Umbilical cord (tissue), 2 donors: ENCODE measurements around the gene TMEM253. TPM values are rescaled to one million over a fixed set of nuclear protein-coding genes. Genes with fewer than 3 reads are reported as not detected.
A peak's percentile ranks its signal among the peaks of the same experiment; 100 is the strongest.

Experiments
- DNase-seq: peaks from one replicate; pipeline ENCODE4 v3.0.0-alpha.2; 2015; ENCODE audit warnings: low spot score
- total RNA-seq: library from RNA; depleted of rRNA; stranded (reverse); fragments of >200 nt; gene quantifications from one replicate; pipeline ENCODE4 v1.2.3, GENCODE V29; 2014; ENCODE audit warnings: low replicate concordance; ENCODE audit not compliant: insufficient read depth

Gene TMEM253
- not detected for total RNA-seq

GRCh38 chr14:21100931-21101330, at the start of gene TMEM253:
TSS of gene TMEM253 (plus strand) at chr14:21101066. CDS start at chr14:21101344, 278 bp downstream.
- DNase-seq, result no peak

DNA sequence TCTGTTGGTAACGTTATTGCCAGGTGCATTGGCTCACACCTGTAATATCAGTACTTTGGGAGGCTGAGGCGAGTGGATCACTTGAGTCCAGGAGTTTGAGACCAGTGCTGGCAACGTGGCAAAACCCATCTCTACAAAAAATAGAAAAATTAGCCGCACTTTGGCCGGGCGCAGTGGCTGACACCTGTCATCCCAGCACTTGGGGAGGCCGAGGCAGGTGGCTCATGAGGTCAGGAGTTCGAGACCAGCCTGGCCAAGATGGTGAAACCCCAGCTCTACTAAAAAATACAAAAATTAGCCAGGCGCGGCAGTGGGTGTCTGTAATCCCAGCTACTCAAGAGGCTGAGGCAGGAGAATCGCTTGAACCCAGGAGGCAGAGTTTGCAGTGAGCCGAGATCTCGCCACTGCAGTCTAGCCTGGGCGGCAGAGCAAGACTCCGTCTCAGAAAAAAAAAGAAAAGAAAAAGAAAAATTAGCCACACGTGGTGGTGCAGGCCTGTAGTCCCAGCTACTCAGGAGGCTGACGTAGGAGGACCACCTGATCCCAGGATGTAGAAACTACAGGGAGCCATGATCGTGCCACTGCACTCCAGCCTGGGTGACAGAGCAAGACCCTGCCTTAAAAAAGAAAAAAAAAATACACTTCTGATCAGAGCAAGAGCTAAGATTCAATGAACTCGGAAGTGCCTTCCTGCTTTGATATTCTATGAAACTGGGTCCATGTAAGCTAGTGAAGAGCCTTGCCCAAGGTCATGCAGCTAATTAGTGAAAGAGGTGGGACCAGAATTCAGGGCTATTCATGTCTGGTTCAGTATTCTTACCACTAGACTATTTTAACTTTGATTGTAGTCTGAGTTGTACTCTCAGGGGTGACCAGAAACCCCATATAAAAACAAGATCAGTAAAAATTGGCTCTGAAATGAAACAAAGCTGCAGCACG, 47.4 kb upstream of the TMEM253 start:
- DNase-seq, result no peak

DNA sequence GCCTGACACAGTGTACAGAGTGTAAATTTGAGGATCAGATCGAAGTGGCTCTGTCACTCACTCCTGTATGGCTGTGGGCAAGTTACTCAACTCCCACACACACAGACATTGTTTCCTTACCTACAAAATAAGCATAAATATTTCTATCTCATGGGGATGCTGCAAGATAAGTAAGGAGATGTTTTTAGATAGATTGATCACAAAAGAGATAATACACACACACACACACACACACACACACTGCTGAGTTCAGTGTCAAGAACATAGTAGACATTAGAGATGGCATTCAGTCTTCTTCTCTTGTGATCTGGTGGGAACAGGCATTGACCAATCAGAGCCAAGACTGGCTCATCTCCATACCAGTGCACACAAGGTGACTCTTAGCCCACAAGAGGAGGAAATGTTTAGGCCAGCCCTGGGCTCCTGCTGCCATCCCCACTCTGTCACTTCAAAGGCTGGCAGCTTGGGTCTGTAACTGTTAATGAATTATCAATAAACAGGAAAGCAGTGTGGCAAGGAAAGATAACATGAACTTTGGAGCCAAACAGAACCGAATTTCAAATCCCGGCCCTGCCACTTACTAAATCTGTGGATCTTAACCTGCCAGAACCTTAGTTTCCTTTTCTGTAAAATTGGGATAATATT, 46.6 kb upstream of the TMEM253 start:
- no peak for DNase-seq

DNA sequence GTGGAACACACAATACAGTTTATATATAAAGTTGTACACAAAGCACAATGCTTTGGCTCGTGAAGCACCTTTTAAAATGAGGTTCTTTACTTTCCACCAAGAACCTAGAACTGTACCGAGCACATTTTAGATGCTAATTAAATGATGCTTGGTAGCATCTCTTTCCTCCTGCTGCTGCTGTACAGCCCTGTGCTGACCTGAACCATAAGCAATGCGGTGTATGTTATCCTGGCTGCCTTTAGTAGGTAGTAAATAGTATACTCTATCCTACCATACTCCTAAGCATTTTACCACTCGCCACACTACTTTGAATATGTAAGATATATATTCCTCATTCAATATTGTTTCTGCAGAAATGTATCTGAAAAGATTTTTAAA, 46.1 kb upstream of the TMEM253 start:
- no peak for DNase-seq

DNA sequence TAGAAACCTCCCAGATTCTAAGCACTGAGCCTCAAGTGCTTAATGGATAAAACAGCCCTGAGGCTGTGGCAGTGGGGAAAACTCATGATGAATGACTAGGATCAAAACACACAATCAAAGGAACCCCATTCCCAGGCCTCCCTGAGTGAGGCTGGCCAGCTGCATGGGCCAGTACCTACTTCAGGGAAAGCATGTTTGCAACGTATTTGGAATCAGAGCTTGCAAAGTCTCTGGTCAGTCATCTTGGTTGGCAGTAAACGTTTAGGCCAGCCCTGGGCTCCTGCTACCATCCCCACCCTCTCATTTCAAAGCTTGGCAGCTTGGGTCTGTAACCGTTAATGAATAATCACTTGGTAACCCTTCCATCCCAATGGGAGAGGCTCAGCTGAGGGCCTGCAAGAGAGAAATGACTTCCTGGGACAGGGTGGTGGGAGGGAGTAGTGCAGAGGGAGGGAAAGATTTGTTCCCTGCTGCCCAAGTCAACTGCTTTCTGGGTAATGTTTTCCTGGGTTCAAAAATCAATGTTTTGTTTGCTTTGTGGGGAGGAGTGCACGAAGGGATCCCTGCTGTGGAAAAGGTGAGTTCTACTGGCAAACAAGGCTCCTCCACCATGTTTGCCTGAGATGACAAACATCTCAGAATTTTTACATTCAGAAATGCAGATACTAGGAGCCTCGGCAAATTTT, 45.3 kb upstream of the TMEM253 start:
- peak; percentile 65 for DNase-seq

GRCh38 chr14:21056520-21057163, 44.2 kb upstream of the TMEM253 start:
- no peak for DNase-seq

DNA sequence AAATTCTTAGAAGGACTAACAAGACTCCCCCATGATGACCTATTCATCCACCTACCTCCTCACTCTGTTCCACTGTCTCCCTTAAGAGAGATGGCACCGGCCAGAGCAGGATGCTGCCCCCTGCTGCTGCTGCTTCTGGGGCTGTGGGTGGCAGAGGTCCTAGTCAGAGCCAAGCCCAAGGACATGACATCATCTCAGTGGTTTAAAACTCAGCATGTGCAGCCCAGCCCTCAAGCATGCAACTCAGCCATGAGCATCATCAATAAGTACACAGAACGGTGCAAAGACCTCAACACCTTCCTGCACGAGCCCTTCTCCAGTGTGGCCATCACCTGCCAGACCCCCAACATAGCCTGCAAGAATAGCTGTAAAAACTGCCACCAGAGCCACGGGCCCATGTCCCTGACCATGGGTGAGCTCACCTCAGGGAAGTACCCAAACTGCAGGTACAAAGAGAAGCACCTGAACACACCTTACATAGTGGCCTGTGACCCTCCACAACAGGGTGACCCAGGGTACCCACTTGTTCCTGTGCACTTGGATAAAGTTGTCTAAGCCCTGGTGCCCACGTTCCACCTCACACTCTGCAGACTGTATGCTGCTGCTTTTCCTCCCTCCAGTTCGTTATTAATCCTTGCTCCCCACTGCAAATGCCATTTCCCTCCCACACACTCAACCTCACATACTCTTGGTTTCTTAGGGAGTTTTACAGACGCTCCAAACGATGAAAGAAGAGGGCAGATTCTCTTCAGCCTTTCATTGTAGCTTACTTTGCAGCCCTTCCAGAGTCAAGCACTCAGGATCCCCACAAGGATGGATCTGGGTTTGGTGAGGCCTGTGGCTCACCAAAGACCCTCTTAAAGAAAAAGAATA, 42.8 kb upstream of the TMEM253 start, which contains the start of gene RNASE8:
Gene RNASE8 (plus strand): TSS at position 20 of the 873 bp plus-strand sequence. CDS start 71 bp downstream, at position 91.
- no peak for DNase-seq

DNA sequence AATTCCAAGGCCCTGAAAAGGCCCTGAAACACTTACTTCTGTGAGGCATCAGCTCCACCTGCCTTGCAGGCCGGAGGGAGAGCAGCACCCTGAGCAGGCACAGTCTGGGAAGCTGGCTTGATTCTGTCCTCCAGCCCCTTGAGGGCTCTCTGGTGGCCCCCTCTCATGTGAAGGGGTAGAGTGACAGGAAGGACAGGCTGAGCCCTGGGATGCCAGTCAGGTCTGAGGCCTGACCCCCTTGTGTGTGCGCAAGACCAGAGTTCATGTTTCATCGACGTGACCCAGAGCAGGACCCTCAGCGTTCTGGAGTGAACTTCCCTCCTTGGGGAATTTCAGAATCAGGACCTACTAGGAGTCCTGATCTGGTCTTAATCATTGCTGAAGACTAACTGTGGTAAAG, 42.0 kb upstream of the TMEM253 start:
- no peak for DNase-seq

- no peak for DNase-seq
Observed at GRCh38 chr14:21059842-21060613, 40.8 kb upstream of the TMEM253 start.

DNA sequence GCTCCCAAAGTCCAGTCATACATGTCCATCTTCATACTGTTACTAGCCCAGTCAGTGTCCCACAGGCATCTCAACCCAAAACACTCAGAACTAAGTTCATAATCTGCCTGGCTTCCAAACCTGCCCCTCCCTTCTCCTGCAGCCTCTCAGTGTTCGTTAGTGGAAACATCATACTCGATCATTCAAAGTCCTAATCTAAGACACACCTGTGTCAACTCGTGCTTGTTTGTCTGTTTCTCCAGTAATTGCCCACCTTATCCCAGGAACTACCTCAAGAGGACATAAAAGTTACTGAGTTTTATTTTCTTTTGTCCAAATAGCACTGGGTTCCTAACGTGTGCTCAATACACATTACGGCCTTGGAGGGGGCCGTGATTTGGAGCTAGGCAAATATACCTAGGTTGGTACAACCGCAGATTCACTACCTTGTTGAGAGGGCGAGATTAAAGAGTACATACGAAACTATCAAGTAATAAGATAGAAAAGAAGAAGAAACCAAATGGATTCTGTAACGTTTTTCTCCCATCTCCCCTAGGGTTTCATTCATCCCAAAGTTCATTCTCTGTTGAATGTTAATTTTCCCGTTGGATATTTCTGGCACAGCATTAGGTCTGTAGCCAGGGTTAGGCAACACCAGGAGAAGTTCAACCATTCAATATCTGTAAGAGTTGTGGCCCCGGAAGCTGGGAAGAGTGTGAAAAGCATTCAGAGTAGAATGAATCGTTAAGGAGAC, 40.1 kb upstream of the TMEM253 start:
- no peak for DNase-seq

GRCh38 chr14:21061347-21061668, 39.6 kb upstream of the TMEM253 start:
- DNase-seq, result no peak

- DNase-seq, result peak; percentile 56
Observed at GRCh38 chr14:21063479-21063878, 37.4 kb upstream of the TMEM253 start.

GRCh38 chr14:21066882-21067502, 33.9 kb upstream of the TMEM253 start:
- no peak for DNase-seq

DNA sequence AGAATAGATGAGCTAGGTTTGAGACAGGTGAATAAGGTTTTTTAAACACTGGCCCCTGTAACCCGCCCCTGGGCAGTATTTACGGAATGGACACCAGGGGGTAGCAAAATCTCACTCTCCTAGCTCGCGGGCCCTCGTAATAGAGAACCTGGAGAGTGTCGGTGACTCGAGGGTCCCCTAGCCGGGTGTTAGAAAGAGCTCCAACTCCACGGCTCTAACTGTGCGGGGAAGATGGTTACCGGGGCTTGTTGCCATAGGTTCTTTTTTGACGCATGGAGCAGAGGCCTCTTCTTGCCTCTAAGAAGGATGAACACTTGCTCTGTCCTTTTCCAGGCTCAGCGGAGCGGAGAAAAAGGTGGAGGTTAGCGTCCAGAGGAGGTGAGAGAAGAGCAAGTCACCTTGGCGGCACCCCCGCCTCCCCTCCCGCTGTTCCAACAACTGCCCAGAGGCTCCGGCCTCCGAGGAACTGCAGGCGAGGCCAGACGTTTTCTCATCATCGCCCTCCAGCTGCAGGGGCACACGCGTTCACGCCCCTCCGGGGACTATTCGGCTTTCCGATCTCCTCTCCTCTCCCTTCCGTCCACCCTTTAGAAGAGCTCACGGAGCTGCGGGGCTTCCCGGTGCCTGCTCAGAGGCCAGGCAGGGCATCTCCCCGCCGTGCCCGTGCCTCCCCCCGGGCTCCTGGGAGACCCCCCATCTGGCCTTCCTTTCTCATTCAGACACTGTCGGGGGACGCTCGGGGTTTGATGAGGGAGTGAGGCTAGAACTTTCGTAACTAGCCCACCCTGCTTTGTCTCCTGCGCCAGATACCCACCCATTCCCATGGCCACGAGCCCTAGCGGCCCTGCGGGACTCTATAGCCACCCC, 32.1 kb upstream of the TMEM253 start:
- peak; percentile 78 for DNase-seq

GRCh38 chr14:21069388-21070082, 31.3 kb upstream of the TMEM253 start:
- peak; percentile 69 for DNase-seq

- DNase-seq, result peak; percentile 75
Observed at GRCh38 chr14:21070083-21070609, 30.7 kb upstream of the TMEM253 start, which contains the start of gene ARHGEF40. TSS of gene ARHGEF40 (plus strand) at chr14:21070304. CDS start at chr14:21070397, 93 bp downstream.
